ENCODE results near the gene NFIA.

DNA sequence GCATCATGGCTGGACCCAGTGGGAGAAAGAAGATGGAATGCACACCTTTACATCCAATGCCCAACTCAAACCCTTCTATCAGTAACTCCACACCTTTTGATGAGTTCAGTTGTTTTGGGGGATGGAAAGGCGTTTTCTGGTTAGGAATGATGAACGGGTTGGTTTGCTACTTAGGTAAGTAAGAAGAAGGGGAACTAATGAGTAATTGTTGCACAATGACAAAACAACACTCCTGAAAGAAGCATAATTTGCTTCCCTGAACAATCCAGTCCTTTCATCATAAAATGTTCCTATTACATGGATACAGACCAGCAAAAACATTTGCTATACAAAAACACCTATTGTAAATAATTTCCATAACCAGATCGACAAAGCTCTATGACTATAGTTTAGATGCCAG is 35.9 kb upstream of the NFIA start:
- TF ChIP-seq POLR2AphosphoS5 (IDR thresholded peaks at IDR 0.05; ENCODE audit: borderline replicate concordance, low read depth, low read length): no peak
- TF ChIP-seq EZH2 (IDR thresholded peaks at IDR 0.05): no peak
